Stomach (tissue), 9 donors: ENCODE measurements around the gene TRDN. TPM values are rescaled to one million over a fixed set of nuclear protein-coding genes. Genes with fewer than 3 reads are reported as not detected.
"Not testable (repeated sequence)": the region's sequence is repeated elsewhere in the genome, so short reads cannot be mapped to it uniquely, and the experiment has no call there.

ENCODE experiments used
- DNase-seq, 2 donors: peaks; one replicate each; pipeline versions ENCODE4 v3.0.0 to v3.0.0-alpha.2; 2013 to 2019
- H3K27ac ChIP-seq, 5 donors: fragments of 200-600 bp in 4 of 5; sonication (generic) in 4 of 5; one replicate each; pipeline ENCODE4 v1.5.1; 2013 to 2019; ENCODE audit warnings: mild to moderate bottlenecking in 1 of 5, moderate library complexity in 1 of 5
- H3K27me3 ChIP-seq, 3 donors: fragments of 200-600 bp; sonication (generic); one replicate each; pipeline ENCODE4 v1.5.1; 2017 to 2019; ENCODE audit warnings: mixed run types in 1 of 3
- H3K36me3 ChIP-seq, 4 donors: fragments of 200-600 bp; sonication (generic); 1 replicate in 3 of 4; 2 replicates in 1 of 4; pipeline ENCODE4 v1.5.1; 2016 to 2019
- H3K4me1 ChIP-seq, 4 donors: fragments of 200-600 bp; sonication (generic); one replicate each; pipeline ENCODE4 v1.5.1; 2016 to 2019
- H3K4me3 ChIP-seq, 4 donors: fragments of 200-600 bp; sonication (generic) in 3 of 4; one replicate each; pipeline ENCODE4 v1.5.1; 2016 to 2019; ENCODE audit warnings: mild to moderate bottlenecking in 1 of 4
- H3K9me3 ChIP-seq, 4 donors: fragments of 200-600 bp; sonication (generic); one replicate each; pipeline ENCODE4 v1.5.1; 2016 to 2019
- CTCF ChIP-seq, 7 experiments: fragments of 450-650 bp in 4 of 7; fragments of 200-600 bp in 3 of 7; sonication (generic) in 3 of 7; IDR thresholded peaks; one replicate each; pipeline ENCODE4 v1.5.1; 2016 to 2019; ENCODE audit warnings: antibody characterized with exemption in 7 of 7, control low read depth in 2 of 7, mild to moderate bottlenecking in 1 of 7
- EP300 ChIP-seq: sonication (generic); formaldehyde crosslinking; IDR thresholded peaks from one replicate; pipeline ENCODE4 v1.6.1; 2017; ENCODE audit warnings: antibody characterized with exemption
- POLR2A ChIP-seq, 4 donors: fragments of 450-650 bp; IDR thresholded peaks; one replicate each; pipeline ENCODE4 v1.6.1; 2016; ENCODE audit warnings: antibody characterized with exemption in 4 of 4, control low read depth in 2 of 4, mild to moderate bottlenecking in 1 of 4, moderate library complexity in 1 of 4
- POLR2AphosphoS5 ChIP-seq, 3 donors: sonication (generic); formaldehyde crosslinking; IDR thresholded peaks; one replicate each; pipeline ENCODE4 v1.6.1; 2016; ENCODE audit warnings: antibody characterized with exemption in 3 of 3
- WGBS, 5 donors: extraction: QIAGEN DNeasy Blood & Tissue Kit in 3 of 5; methylation state at CpG; one replicate each; pipeline versions ENCODE4 v1.1.5 to v1.1.7; 2013 to 2018; 5-methylcytosine and 5-hydroxymethylcytosine counted together
- intact Hi-C: fragments of 100-400 bp; cut with DNase I; formaldehyde crosslinking; loops from one replicate; pipeline ENCODE4 v1.15.1; 2023; ENCODE audit warnings: low total_unique reads
- polyA plus RNA-seq, 3 donors: library from polyadenylated mRNA; stranded (reverse); fragments of 200-250 nt; gene quantifications; one replicate each; pipeline ENCODE4 v1.2.3, GENCODE V29; 2013
- total RNA-seq, 5 donors: library from RNA; depleted of rRNA; stranded (reverse); fragments of >200 nt; gene quantifications; one replicate each; pipeline versions ENCODE4 v1.1.0 to v1.2.3, GENCODE V29; 2014 to 2016
- donor health status: healthy with polysubstance abuse.
- donor health status: Bipolar disorder and iron deficiency.
- donor health status: healthy.

Gene TRDN
- total and polyA plus RNA-seq, 8 donors = 0.18 to 2.4 TPM; not detected in 6

- no peak for DNase-seq
- no peaks in the 10 kb centered on the region for H3K27me3 ChIP-seq
- intact Hi-C loops = no loop called here
- no peak for TF ChIP-seq POLR2AphosphoS5 (IDR thresholded peaks at IDR 0.05)
- TF ChIP-seq EP300 = no peak
- TF ChIP-seq POLR2A (IDR thresholded peaks at IDR 0.05) = no peak
- TF ChIP-seq CTCF (IDR thresholded peaks at IDR 0.05) = no peak
- no peak overlapping the region for H3K4me3 ChIP-seq
- H3K9me3 ChIP-seq = no peaks in the 10 kb centered on the region
- H3K36me3 ChIP-seq = no peaks in the 10 kb centered on the region
- no peaks in the 10 kb centered on the region for H3K4me1 ChIP-seq
- H3K27ac ChIP-seq = no peak overlapping the region
Measured at GRCh38 chr6:123569575-123569974, 67.2 kb downstream of the TRDN start.

DNA sequence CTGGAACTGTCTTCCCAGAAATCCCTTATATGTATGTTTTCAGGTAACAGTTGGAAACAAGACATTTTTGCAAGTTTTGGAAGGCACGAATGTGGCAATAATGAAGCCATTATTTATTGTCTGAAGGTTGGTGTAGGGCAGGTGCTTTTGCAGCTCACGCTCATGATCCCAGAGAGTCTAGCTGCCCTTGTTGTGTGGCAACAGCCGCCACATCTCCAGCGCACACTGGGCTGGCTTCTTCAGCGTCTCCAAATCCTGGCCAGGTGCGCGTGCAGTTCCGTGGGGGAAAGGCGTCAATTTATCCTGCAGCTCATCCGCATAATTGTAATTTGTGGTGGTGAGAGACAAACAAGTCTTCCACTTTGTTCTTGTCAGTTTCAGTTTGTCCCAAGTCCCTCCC is 71.2 kb downstream of the TRDN start:
- TF ChIP-seq POLR2AphosphoS5 (IDR thresholded peaks at IDR 0.05) (no peak), EP300 (no peak), CTCF (IDR thresholded peaks at IDR 0.05) (no peak)
- Histone ChIP-seq H3K4me1 (no peaks in the 10 kb centered on the region), H3K36me3 (no peaks in the 10 kb centered on the region), H3K27me3 (no peaks in the 10 kb centered on the region), H3K9me3 (no peaks in the 10 kb centered on the region), H3K4me3 (no peak overlapping the region), H3K27ac (no peak overlapping the region)
- no peak for DNase-seq
- intact Hi-C loops = no loop called here
- 92 to 97% (median 93%) methylated on average over 10 of the region's 10 CpGs for WGBS, 5 donors

DNA sequence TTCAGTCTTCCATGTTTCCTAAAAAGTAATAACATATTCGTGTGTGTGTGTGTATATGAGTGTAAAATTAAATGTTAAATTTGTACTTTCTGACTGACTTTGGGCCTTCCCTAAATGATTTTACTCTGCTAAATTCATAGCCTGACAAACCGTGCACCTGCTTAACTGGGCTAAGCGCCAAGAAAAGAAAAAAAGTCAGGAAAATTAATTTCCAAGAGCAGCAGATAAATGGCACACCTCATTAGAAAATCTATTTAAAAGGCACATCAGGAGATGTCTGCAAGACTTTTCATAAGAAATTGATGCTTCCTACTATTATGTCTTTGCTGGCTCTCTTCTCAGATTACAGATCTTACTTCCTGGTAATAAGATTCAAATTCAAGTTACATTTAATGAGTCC is 72.4 kb downstream of the TRDN start:
- DNase-seq = no peak

GRCh38 chr6:123562677-123563076 is 74.1 kb downstream of the TRDN start:
- no peak overlapping the region for H3K27ac ChIP-seq
- H3K9me3 ChIP-seq = no peaks in the 10 kb centered on the region
- intact Hi-C loops = no loop called here
- DNase-seq = no peak
- H3K27me3 ChIP-seq = no peaks in the 10 kb centered on the region
- H3K4me1 ChIP-seq = no peaks in the 10 kb centered on the region
- no peak overlapping the region for H3K4me3 ChIP-seq
- H3K36me3 ChIP-seq = no peaks in the 10 kb centered on the region
- TF ChIP-seq POLR2A (IDR thresholded peaks at IDR 0.05) (no peak), CTCF (IDR thresholded peaks at IDR 0.05) (no peak), POLR2AphosphoS5 (IDR thresholded peaks at IDR 0.05) (no peak), EP300 (no peak)

More for the DNA sequence above, 72.4 kb downstream of the TRDN start:
- Histone ChIP-seq H3K9me3 (no peaks in the 10 kb centered on the region), H3K36me3 (no peaks in the 10 kb centered on the region), H3K4me1 (no peaks in the 10 kb centered on the region), H3K4me3 (no peak overlapping the region), H3K27ac (no peak overlapping the region), H3K27me3 (no peaks in the 10 kb centered on the region)
- WGBS, 5 donors = 32 to 46% (median 39%) methylated on average over 3 of the region's 3 CpGs
- no peak for TF ChIP-seq EP300
- TF ChIP-seq POLR2A (IDR thresholded peaks at IDR 0.05) = no peak
- TF ChIP-seq CTCF (IDR thresholded peaks at IDR 0.05) = no peak
- no peak for TF ChIP-seq POLR2AphosphoS5 (IDR thresholded peaks at IDR 0.05)
- intact Hi-C loops = no loop called here

GRCh38 chr6:123562264-123562663 is 74.5 kb downstream of the TRDN start:
- no peaks in the 10 kb centered on the region for H3K4me1 ChIP-seq
- no peak overlapping the region for H3K27ac ChIP-seq
- no peak for DNase-seq
- no peaks in the 10 kb centered on the region for H3K9me3 ChIP-seq
- no peak overlapping the region for H3K4me3 ChIP-seq
- intact Hi-C loops = no loop called here
- WGBS, 5 donors = 77 to 94% (median 91%) methylated on average over 1 of the region's 1 CpG
- no peak for TF ChIP-seq POLR2A (IDR thresholded peaks at IDR 0.05)
- no peak for TF ChIP-seq EP300
- no peak for TF ChIP-seq CTCF (IDR thresholded peaks at IDR 0.05)
- no peak for TF ChIP-seq POLR2AphosphoS5 (IDR thresholded peaks at IDR 0.05)
- H3K36me3 ChIP-seq = no peaks in the 10 kb centered on the region
- H3K27me3 ChIP-seq = no peaks in the 10 kb centered on the region

DNA sequence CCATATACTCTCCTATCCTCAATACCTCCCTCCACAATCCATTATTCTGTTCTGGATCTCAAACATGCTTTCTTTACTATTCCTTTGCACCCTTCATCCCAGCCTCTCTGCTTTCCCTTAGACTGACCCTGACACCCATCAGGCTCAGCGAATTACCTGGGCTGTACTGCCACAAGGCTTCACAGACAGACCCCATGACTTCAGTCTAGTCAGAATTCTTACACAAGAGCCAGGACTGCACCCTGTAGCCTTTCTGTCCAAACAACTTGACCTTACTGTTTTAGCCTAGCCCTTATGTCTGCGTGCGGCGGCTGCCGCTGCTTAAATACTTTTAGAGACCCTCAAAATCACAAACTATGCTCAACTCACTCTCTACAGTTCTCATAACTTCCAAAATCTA is 76.9 kb downstream of the TRDN start:
- H3K4me3 ChIP-seq, intact Hi-C loops, H3K9me3 ChIP-seq, H3K27ac ChIP-seq, DNase-seq, H3K4me1 ChIP-seq, H3K27me3 ChIP-seq, H3K36me3 ChIP-seq: not testable (repeated sequence)
- WGBS, 5 donors = 81 to 94% (median 88%) methylated on average over 5 of the region's 5 CpGs

DNA sequence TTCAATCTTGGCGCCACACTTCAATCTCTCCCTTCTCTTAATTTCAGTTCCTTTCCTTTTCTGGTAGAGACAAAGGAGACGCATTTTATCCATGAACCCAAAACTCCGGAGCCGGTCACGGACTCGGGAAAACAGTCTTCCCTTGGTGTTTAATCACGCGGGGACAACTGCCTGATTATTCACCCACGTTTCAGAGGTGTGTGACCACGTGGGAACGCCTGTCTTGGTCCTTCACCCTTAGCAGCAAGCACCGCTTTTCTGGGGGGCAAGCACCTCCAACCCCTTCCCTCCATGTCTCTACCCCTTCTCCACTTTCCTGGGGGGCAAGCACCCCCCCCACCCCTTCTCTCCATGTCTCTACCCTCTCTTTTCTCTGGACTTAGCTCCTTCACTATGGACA is 79.3 kb downstream of the TRDN start:
- H3K36me3 ChIP-seq, intact Hi-C loops, H3K4me1 ChIP-seq, H3K9me3 ChIP-seq, H3K27ac ChIP-seq, H3K4me3 ChIP-seq, DNase-seq, H3K27me3 ChIP-seq: not testable (repeated sequence)
- 92 to 96% (median 93%) methylated on average over 12 of the region's 12 CpGs for WGBS, 5 donors
